Activated CD4-positive, alpha-beta T cell treated with anti-CD3 and anti-CD28 coated beads for 4 hours (primary cell): ENCODE measurements around the gene ALPK3.

Source experiments
- DNase-seq, 2 donors: peaks; one replicate each; pipeline ENCODE4 v3.0.0-alpha.2; 2020

The ALPK3 gene

DNA sequence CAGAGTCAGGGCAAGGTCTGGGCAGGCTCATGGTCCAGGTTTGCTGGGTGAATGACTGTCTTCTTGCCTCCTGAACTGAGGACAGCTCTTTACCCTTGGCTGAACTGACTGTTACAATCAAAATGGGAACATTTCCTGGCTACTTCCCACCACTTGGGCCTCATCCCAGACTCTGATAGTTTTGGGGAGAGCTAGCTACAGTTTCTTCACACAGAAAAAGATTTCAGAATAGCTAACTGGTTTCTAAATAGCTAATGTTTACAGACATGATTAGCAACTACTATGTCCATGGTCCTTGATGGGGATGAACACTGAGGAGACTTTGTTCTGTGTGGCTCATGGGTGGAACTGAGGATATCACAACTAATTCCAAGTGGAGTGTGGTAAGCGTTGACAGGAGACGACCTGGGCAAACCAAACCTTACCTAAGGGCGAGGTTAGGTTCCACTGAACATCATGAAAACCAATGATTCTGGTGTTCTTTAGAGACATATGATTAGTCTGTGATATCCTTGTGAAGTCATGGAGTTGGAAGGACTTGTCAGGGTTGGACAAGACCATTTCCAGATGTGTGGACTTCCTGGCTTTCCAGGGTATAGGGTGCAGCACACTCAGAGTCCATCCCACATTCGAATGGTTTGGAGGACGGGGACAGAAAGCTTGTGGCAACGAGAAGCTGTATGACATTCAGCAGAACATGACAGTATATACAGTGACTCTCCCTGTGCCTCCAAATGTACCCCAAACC lies 7.3 kb downstream of the ALPK3 start:
- DNase-seq, result no peak

DNA sequence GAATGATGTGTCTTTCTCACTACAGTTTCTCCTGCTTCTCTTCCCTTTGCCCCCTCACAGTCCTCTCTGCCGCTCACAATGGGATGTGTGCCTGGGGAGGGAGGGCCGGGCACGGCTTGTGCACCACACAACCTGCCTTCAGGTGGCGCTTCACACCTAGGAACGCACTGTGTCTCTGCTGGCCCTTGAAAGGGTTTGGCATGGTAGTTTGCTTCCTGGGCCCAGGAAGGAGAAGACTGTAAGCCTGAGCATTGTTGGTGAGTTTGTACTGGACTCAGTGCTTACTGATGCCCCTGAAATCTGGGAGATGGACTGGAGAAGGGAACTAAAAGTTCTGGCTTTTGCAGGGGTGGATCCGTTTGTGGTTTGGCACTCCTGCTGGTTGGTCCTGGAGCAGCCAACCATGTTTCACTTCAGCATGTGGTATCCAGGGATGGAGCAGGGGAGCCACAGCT lies 9.2 kb downstream of the ALPK3 start:
- DNase-seq, result no peak

DNA sequence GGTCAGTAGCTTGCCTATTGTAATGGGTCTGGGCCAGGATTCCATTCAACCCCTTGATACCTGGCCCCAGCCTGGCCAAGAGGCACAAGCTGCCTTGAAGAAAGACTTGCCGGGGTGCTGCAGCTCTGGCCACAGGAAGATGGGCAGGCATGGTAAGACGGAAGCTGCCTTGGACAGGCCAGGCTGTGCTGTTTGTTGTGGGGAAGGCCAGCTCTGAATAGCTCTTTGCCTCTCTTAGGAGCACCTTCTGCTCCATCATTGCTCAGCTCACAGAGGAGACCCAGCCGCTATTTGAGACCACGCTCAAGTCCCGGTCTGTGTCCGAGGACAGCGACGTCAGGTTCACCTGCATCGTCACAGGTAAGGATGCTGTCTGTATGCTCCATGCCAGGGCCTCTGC lies 10.1 kb downstream of the ALPK3 start:
- no peak for DNase-seq

DNA sequence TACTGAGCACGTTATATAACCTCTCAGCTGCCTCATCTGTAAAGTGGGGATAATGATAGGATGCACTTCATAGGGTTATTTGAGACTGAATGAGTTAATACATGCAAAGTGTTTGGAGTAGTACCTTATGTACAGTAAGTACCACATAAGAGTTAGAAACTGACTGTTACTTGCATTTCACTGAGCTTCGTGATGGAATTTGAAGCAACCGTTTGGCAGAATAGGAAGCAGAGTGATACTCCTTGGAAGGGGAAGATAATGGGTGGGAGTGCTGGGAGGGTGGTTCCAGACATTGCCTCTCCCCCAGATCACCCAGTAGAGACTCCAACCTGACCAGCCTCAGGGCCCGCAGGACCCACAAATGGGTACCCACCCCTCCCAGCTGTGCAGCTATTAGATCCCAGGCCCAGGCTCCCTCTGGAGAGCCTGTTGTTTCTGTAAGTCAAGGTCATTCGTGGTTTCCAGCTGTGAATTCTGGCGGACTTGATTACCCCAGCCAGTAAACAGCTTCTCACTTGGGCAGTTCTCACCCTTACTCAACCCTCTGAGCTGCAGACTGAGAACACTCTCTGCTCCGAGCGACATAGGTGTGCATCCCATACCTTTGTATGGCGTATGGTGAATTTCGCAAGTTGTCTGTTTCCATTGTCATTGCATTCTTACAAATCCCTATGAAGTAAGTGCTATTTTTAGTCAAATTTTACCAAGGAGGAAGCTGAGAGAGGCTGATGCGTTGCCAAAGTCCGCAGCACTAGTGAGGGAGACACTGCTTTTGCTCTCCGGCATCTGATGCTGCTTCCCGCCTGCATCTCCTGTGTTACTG lies 11.1 kb downstream of the ALPK3 start:
- DNase-seq, result no peak

DNA sequence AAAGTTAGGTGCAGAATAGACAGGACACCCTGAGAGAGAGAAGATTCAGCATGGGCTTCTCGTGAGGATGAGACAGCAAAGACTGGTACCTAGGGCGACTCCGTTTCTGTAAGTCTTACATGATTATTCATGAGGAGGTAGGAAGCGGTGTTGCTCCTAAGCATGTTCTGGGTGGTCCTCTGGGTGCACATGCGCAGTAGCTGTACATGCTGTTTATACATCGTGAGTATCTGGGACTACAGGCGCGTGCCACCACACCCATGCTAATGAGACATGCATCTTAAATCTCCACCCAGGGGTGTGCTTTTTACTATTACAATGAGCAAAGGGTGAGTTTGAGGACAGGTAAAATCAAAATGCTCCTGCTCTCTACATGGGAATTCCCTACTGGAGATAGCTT lies 12.3 kb downstream of the ALPK3 start:
- no peak for DNase-seq

DNA sequence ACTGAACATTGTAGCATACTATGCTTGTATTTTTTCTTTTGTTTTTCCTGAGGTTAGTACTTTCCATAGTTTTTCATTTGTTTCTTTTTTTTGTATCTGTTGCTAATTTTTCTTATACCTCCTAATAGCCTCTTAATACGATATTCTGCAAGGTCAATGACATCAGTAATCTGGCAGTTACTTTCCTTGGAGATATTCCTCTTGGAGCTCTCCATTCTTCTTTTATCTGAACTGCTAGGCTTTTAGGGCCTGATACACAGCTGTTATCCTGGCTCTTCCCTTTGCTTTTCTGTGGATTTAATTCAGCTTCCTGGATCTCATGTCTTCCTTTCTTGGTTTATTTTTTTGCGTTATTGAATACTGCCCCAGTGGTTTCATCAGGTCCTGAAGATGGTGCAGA lies 12.9 kb downstream of the ALPK3 start:
- no peak for DNase-seq

DNA sequence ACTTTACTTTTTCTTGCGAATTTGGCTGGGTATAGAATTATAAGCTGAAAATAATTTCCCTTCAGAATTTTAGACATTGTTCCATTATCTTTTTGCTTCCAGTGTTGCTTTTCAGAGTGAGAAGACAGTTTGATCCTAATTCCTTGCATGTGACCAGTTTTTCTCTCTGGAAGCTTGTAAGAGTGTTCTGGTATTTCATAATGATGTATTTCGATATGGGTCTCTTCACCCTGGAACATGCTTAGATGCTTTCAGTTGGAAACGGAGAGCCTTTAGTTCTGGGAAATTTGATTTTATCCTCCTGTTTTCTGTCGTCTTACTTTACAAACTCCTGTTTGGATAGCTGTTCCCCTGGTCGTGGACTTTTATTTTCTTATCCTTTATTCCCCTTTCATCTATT lies 13.9 kb downstream of the ALPK3 start:
- DNase-seq, result no peak

DNA sequence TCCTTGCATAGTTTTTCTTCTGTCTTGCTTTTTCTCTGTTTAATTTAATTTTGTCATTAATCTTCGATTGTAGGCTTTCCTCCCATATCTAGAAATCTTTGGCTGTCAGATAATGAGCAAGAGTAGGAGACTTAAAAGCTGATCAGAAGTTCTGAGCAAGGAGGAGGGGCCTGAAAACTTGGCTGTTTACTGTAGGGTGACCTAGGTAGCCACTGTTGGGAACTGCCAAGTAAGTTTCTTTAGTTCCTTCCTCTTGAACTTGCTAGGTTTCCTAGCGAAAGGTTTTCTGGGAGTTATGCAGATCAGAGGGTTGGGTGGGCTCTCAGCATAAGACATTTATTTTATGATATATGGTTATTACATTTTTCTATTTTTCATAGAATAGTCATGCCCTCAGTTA lies 14.5 kb downstream of the ALPK3 start:
- no peak for DNase-seq

DNA sequence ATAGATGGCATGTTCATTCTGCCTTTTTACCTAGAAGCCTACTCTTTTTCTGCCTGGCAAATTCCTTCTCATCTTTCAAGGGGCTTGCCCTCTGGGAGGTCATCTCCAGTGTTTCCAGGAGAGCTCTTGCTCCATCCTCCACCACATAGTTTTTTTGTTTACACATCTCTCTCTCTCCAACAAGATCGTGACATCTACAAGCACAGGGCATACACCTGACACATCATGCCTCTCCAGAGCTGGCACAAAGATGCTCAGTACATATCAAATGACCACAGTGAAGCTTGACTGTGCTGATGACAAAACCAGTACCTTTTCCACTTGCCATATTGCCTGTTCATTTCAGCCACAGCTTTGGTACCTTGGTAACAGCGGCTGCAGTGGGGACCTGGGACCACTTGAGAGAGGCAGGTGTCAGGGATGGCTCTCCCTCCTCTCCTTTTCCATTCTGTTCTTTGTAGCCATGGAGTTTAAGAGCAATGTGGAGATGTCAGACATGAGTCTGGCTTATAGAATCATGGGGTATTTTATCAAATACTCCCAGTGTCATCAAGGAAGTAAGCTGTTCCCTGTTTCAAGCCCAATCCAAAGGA lies 15.4 kb downstream of the ALPK3 start:
- DNase-seq, result no peak

DNA sequence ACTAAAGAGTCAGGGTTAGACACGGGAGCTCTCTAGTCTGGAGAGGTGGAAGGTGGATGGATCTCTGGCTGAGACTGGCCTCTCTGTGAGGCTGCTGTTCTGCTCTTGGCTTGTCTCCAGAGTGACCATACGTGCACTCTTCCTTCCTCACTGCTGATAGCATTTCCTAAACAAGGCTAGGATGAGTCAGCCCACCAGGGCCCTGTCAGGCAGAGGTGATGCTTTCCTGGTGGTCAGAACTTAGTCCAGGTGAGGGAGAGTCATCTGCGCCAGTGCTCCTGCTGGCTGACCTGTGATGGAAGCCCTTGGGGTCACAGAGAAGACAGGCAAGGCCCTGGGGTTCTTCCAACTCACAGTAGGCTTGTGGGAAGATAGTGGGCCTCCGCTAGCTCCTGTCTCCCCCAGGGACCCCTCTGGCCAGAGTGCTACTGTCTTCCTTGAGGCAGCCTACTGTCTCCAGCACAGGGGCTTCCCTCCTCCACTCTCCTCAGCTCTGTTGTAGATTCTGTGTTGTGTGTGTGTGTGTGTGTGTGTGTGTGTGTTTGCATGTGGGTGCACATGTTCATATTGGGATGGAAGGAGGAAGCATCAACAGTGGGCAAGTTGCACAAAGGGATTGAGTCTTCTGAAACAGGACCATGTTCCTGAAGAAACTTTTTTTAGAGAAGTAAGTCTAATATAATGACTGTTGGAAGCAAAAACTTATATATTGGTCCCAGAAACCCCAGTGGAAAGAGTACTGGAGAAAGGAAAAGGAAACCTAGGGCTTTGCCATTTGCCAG lies 16.5 kb downstream of the ALPK3 start:
- no peak for DNase-seq

DNA sequence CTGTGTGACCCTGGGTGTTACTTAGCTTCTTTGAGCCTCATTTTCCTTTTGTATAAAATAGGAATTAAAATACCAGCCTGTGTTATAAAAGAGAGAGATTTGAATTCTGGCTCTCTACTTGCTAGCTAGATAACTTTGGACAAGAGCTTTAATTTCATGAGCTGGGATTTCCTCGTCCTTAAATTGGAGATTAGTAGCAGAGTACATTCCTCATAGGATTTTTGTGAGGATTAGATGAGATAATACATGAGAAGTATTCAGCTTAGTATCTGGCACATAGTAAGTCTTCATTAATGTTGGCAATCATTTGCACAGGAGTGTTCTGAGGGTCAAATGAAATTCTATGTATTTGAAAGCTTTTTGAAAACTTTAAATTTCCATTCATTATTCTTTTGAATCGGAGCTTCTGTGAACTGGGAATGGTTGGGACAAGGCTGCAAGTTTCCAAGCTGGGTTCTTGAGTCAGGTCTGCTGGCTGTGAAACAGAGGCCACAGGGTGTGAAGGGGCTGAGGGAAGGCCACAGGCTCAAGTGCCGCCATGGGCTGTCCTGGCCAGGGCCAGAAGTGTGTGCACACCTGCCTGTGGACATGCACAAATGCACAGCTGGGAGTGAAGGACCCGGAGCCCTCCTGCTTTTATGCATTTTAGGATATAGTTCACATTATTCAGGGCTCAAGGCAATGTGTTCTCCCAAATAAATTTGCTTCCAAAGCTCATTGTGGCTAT lies 17.2 kb downstream of the ALPK3 start:
- DNase-seq, result no peak

DNA sequence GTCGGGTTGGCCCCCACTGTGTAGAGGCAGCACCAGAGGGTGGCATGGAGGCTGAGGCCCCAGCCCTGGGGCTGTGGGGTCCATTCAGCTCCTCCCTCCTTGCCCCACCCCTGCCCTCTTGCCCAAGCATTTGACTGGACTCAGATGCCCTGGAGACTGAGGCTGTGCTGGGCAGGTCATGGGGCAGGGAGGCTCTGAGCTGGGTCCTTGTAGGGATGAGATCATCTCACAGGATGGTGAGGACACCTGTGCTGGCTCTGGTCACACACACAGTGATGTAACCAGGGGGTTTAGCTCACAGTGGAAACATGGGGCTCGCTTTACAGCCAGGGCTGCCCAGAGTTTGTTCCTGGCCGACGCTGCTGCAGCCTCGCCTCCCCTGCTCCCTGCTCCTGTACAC lies 17.8 kb downstream of the ALPK3 start:
- DNase-seq, result no peak

DNA sequence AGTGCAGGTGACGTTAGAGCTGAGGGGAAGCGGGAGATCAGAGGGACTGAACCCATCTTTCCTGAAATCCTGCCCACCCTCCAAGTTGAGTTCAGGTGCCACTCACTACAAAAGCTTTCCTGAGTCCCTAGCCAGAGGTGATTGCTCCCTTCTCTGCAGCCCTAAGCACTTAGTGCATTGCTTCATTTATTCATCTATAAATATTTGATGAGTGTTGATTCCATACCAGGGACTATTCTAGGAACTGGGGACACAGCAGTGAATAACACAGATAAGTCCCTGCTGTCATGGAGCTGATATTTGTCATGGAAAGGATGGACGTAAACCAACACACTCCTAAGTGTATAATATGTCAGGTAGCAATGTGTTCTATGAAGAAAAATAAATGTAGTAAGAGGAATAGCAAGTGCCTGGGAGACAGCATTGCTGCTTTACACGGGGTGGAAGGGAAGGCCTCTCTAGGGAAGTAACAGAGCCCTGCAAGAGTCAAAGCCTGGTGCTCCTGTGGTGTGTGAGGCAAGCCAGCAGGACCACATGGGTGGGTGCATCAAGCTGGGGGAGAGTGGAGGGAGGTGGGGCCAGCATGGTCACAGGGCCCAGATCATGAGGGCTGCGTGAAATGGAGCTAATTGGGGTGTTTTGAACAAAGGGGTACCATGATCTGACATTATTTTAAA lies 18.6 kb downstream of the ALPK3 start:
- DNase-seq, result no peak

DNA sequence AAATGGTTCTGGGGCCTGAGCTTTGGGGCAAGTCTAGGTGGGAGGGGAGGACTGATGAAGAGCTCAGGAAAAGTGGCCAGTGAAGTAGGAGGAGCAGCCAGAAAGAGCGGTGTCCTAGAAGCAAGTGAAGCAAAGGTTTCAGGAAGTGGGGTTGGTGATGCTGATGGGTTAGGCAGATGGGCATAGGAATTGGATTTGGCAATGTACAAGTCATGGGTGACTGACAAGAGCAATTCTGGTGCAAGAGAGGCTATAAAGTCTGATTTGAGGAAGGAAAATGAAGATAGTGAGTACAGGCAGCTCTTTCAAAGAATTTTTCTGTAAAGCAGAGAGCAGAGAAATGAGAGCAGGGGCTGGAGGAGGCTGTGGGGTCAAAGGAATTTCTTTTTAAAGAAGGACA lies 19.7 kb downstream of the ALPK3 start:
- no peak for DNase-seq

DNA sequence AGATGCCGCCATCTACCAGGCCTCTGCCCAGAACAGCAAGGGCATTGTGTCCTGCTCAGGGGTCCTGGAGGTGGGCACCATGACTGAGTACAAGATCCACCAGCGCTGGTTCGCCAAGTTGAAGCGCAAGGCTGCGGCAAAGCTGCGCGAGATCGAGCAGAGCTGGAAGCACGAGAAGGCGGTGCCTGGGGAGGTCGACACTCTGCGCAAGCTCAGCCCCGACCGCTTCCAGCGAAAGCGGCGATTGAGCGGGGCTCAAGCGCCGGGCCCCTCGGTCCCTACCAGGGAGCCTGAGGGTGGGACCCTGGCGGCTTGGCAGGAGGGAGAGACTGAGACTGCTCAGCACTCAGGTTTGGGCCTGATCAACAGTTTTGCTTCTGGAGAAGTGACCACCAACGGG lies 22.6 kb downstream of the ALPK3 start:
- no peak for DNase-seq

DNA sequence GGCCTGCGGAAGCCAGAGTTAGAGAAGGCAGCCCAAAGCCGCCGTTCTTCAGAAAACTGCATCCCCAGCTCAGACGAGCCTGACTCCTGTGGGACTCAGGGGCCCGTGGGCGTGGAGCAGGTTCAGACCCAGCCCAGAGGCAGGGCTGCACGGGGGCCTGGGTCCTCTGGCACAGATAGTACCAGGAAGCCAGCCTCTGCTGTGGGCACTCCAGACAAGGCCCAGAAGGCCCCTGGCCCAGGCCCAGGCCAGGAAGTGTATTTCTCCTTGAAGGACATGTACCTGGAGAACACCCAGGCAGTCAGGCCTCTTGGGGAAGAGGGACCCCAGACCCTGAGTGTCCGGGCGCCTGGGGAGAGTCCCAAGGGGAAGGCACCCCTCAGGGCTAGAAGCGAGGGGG lies 23.1 kb downstream of the ALPK3 start:
- DNase-seq, result no peak

DNA sequence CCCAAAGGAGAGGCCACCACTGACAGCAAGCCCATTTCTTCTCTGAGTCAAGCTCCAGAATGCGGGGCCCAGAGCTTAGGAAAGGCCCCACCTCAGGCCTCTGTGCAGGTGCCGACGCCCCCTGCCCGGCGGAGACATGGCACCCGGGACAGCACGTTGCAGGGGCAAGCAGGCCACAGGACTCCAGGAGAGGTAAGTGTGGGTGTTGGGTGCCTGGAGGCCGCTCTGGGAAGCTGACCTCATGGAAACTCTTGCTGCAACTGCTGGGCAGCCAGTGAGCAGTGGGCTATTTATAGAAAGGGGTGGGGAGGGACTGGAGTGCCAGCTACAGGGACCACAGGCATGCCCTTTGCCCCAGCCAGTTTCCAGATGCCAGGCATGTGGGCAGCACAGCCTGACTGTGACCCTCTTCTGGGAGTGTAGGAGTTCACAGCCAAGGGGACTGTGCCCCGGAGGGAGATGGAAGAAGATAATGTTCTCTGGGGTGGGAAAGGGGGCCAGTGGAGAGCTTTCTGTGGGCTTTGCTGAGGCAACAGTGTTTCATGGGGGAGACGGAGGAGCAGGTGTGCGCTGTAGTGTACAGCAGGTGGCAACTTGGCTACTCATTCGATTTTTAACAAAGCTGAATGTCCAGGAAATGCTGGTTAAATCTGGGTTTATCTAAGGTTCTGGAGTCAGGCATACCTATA lies 23.7 kb downstream of the ALPK3 start:
- DNase-seq, result no peak

DNA sequence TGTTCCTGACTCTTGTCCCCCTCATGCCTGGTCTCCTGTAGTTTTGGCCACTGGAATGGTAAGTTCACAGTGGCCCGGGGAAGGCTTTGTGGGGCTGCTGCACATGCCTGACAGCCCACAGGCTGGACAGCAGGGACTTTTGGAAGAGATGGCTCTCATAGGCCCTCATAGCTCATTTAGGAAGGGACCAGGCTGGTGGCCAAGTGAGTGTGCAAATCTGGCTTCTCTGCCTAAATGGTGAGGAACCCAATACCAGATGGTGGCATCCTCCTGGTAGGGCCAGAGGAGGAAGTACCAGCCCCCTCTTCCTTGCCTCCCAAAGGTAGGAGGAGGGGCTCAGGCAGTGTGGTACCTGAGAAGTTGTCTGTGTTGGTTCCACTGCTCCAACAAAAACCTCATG lies 25.6 kb downstream of the ALPK3 start:
- DNase-seq, result no peak

DNA sequence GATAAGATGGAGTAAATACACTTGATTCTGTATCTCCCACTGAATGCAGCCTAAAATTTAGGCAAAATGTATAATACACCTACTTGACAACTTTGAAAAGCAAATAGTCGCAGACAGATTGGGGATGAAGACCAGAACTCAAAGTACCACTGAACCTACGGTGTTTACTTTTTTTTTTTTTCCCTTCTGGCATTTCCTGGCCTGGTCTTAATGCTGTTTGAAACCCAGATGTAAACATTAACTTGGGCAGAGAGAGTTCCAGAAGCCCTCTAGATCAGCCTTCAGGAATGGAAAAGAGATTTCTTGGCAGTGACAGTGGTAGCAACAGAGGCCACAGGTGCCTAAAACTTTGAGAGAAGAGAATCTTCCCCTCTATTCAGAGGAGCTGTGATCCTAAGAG lies 27.8 kb downstream of the ALPK3 start:
- DNase-seq, result no peak

DNA sequence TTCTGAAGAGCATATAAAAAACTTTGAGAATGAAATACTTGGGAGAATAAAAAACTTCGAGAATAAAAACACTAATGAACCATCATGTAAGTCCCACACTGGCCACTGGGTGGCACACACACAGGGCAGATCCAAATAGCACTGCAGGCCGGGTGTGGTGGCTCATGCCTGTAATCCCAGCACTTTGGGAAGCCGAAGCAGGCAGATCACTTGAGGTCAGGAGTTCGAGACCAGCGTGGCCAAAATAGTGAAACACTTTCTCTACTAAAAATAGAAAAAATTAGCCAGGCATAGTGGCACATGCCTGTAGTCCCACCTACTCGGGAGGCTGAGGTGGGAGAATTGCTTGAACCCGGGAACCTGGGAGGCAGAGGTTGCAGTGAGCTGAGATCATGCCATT lies 28.5 kb downstream of the ALPK3 start:
- peak; percentile 18 to 23 for DNase-seq

DNA sequence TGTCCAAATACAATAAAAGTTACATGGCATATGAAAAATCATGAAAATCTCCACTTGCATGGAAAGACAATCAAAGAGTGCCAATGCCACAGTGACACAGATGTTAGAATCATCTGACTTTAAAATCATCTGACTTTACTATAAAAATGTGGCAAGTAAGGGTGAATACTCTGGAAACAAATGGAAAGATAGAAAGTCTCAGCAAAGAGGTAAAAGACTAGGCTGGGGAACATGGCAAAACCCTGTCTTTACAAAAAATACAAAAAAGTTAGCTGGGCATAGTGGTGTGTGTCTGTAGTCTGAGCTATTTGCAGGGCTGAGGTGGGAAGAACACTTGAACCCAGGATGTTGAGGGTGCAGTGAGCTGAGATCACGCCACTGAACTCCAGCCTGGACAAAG lies 29.1 kb downstream of the ALPK3 start:
- no peak for DNase-seq
